Measurements from ENCODE around the gene LRRC23.
A peak's percentile ranks its signal among the peaks of the same experiment; 100 is the strongest.
"Not testable (repeated sequence)": the region's sequence is repeated elsewhere in the genome, so short reads cannot be mapped to it uniquely, and the experiment has no call there.

The LRRC23 gene

DNA sequence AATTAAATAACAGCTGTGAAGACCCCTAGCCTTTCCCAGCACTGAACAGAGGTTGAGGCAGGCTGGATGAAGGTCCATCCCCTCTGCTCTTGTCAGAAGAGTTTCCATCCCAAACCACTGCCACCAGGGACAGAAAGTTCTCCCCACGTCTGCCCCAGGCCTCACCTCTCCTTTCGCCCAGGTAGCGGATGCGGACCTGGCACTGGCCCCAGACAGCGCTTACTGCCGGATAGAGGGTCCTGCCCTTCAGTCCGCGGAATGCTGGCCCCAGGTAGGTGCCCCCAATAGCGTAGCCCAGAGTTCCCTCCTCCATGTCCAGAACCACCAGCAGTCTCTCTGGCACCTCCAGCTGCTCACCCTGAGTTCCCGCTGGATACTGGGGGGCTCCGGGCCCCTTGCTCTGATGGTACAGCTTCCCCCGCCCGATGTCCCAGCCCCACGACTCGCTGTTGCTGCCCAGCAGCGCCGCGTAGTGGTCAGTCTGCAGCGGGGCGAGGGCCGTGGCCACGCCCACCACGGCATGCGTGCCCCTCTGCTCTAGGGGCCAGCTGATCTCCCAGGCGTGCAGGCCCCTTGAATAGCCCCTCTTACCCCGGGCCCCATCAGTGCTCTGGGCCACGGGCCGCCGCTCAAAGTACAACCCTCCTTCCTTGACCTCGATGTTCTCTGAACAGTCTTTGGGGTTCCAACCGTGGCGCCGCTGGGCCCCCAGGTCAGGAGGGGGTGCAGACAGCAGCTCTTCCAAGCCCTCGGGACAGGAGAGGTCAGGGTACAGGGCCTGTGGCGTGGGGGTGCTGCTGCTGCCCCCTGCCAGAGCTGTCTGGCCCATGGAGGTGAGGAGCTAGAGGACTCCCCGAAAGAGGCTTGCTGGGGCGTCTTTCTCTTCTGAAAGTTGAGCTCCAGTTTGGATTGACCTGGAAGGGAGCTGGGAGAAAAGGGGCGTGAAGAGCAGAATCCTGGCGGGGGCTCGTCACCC lies 32.3 kb upstream of the LRRC23 start:
- DNase-seq (ENCODE audit: extremely low read depth in 1 of 2, low read depth in 1 of 2) = peak; percentile 74 to 76

DNA sequence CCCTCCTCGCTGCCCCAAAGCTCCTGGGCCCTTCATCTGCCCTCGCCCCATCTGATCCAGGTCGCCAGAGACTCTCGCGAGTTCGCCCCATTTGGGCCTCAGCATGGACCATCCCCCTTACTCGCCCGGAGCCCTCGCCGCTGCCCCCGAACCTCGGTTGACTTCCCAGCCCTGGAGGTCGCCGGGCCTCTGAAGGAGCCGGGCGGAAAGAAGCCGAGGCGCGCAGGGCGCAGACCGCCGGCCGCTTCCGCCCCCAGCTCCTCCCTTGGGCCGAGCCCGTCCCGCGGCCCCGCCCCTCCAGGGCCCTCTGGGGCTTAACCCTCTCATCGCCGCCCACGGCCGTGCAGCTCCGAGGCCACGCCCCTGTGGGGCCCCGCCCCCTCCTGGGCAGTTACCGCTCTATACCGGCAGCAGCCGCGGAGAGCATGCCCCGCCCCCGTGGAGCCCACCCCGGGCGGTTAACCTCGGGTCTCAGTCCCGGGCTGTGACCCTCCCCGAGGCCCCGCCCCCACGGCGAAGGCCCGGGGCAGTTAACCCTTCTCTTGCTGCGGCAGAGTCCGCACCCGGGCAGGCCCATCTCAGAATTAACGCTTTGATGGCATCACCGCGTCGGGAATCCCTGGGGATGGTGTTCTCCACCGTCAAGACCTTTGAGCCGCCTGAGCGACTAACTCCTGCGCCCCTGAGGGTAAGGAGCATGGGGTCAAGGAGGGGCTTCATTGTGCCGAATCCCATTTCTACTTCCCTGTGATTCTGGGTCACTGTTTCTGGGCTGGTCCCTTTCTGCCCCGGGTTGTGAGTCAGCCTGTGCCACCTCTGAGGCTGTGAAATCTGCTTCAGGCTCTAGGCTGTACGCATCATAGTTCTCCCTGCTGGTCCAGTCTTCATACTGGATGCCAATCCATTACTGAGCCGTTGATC lies 31.3 kb upstream of the LRRC23 start, which contains the start of gene SPSB2:
Gene SPSB2, minus strand, starts transcription at position 210 of the 921 bp plus-strand sequence. CDS start 402 bp downstream, outside the sequence.
- DNase-seq (ENCODE audit: extremely low read depth in 1 of 2, low read depth in 1 of 2) = peak; percentile 98 to 99

DNA sequence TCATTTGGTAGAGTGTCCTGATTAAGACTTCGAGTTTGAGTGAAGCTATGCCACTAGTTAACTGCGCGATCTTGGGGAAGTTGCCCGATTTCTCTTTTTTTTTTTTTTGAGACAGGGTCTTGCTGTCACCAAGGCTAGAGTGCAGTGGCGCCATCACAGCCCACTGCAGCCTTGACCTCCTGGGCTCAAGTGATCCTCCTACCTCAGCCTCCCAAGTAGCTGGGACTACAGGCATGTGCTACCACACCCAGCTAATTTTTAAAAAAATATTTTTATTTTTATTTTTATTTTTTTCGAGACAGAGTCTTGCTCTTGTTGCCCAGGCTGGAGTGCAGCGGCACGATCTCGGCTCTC lies 30.6 kb upstream of the LRRC23 start:
- not testable (repeated sequence) for DNase-seq (ENCODE audit: extremely low read depth in 1 of 2, low read depth in 1 of 2)

DNA sequence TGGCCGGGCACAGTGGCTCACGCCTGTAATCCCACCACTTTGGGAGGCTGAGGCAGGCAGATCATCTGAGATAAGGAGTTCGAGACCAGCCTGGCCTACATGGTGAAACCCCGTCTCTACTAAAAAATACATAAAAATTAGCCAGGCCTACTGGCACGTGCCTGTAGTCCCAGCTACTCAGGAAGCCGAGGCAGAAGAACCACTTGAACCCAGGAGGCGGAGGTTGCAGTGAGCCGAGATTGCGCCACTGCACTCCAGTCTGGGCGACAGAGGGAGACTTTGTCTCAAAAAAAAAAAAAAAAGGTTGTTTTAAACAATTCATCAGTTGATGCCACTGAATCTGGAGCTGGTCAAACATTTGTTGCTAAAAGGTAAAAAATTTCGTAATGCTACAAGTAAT lies 24.8 kb upstream of the LRRC23 start:
- DNase-seq (ENCODE audit: extremely low read depth in 1 of 2, low read depth in 1 of 2) = not testable (repeated sequence)

DNA sequence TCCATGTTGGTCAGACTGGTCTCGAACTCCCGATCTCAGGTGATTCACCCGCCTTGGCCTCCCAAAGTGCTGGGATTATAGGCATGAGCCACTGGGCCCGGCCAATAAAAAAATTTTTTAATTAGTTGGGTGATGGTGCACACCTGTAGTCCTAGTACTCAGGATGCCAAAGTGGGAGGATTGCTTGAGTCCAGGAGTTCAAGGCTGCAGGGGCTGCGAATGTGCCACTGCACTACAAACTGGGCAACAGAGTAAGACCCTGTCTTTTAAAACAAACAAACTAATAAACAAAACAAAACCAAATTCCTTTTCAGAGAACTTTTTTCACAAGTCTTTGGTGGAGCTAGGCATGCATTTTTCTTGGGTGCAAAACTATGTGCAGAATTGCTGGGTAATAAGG lies 21.4 kb upstream of the LRRC23 start:
- no peak for DNase-seq (ENCODE audit: extremely low read depth in 1 of 2, low read depth in 1 of 2)

DNA sequence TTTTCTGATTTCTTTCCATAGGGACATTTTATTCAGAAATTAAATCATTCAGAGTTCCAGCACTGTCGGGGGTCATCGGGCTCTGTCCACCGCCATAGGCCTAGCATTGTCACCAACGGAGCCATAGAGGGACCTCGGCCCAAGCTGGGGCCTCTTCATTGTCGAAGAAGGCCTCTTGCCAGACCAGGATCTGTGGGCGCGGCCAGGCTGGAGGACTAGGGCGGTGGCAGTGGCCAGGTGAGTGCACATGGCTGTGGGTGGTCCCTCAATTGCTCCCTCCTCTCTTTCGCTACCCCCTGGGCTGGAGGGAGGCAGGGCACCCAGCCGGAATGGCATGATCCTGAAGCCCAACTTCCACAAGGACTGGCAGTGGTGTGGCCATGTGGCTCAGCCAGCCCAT lies 20.9 kb upstream of the LRRC23 start:
- DNase-seq (ENCODE audit: extremely low read depth in 1 of 2, low read depth in 1 of 2) = no peak

DNA sequence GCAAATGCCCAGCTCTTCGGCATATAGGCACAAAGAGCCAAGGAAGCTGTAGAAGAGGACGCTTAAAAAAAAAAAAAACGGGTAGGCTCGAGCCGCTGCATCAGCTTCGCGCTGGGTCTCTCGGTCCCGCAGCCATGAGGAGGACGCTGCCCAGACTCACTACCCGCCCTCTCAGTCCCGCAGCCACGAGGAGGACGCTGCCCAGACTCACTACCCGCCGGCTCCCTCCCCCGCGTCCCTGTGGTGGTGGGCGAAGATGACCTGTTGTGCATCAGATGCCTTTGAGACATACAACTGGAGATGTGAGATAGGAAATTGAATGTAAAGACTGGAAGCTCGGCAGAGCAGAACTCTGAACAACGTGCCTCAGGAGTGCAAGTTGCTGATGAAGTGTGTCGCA lies 20.1 kb upstream of the LRRC23 start:
- DNase-seq (ENCODE audit: extremely low read depth in 1 of 2, low read depth in 1 of 2) = no peak

DNA sequence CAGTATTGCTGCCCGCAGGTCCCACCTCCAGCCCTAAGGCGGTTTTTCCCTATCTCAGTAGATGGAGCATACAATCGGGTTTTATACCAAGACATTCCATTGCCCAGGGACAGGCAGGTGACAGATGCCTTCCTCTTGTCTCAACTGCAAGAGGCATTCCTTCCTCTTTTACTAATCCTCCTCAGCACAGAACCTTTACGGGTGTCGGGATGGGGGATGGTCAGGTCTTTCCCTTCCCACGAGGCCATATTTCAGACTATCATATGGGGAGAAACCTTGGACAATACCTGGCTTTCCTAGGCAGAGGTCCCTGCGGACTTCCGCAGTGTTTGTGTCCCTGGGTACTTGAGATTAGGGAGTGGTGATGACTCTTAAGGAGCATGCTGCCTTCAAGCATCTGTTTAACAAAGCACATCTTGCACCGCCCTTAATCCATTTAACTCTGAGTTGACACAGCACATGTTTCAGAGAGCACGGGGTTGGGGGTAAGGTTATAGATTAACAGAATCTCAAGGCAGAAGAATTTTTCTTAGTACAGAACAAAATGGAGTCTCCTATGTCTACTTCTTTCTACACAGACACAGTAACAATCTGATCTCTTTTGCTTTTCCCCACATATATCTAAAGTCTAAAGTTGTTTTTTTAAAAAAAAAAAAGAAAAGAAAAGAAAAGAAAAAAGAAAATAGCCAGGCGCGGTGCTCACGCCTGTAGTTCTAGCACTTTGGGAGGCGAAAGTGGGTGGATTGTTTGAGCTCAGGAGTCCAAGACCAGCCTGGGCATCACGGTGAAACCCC lies 18.2 kb upstream of the LRRC23 start:
- DNase-seq (ENCODE audit: extremely low read depth in 1 of 2, low read depth in 1 of 2) = not testable (repeated sequence)

DNA sequence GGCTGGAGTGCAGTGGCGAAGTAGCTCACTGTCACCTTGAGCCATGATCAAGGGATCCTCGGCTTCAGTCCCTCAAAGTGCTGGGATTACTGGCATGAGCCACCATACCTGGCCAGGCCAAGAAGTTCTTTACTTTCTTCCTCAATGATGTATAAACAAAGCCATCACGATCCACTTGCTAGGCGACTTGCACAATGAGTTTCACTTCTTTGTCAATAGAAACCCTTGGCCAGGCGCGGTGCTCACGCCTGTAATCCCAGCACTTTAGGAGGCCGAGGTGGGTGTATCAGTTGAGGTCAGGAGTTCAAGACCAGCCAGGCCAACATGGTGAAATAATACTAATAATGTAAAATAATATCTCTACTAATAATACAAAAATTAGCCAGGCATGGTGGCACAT lies 17.2 kb upstream of the LRRC23 start:
- DNase-seq (ENCODE audit: extremely low read depth in 1 of 2, low read depth in 1 of 2) = no peak

DNA sequence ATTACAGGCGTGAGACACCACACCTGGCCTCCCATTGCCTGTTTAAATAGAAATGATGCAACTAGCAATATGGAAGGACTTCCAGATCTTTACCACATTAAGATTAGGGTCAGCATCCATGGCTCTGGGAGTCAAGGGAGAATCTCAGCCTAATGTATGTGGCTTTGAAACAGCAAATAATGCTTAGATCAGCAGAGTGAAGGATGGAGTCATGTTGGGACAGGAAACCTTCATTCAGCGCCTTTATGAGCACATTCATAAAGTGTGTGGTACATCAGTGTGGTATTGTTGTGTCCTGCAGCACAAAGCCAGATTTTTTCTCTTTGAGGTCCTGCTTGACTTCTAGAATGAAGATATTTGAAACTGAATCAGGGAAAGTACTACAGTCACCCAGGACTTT lies 16.3 kb upstream of the LRRC23 start:
- no peak for DNase-seq (ENCODE audit: extremely low read depth in 1 of 2, low read depth in 1 of 2)

DNA sequence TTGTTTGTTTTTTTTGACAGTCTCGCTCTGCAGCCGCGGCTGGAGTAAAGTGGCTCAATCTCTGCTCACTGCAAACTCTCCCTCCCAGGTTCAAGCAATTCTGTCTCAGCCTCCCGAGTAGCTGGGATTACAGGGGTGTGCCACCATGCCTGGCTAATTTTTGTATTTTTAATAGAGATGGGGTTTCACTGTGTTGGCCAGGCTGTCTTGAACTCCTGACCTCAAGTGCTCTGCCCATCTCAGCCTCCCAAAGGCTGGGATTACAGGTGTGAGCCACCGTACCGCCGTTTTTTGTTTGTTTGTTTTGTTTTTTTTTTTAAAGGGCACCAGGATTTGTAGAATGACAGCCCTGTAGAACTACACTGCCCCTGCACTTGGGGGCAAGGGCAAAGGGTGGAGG lies 15.8 kb upstream of the LRRC23 start:
- not testable (repeated sequence) for DNase-seq (ENCODE audit: extremely low read depth in 1 of 2, low read depth in 1 of 2)

DNA sequence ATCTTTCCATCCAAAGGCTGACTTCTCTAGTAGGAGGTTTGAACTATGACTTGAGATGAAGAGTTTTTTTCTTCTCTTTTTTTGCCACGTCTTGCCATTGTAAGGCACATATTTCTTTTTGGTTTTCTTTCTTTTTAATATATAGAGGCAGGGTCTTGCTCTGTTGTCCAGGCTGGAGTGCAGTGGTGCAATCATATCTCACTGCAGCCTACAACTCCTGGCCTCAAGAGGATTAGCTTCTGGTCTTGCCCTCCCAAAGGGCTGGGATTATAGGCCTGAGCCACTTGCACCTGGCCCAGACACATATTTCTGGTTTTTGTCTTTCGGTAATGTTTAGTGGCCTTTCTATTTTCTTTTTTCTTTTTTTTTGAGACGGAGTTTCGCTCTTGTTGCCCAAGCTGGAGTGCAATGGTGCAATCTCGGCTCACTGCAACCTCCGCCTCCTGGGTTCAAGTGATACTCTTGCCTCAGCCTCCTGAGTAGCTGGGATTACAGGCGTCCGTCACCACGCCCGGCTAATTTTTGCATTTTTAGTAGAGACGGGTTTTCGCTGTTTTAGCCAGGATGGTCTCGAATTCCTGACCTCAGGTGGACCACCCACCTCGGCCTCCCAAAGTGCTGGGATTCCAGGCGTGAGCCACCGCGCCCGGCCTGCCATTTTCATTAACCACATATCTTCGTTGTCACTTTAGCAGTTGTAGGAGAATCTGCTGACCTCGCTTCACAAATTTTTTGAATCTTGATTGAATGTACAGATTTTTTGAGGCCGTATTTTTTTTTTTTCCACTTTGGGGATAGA lies 14.6 kb upstream of the LRRC23 start:
- not testable (repeated sequence) for DNase-seq (ENCODE audit: extremely low read depth in 1 of 2, low read depth in 1 of 2)

DNA sequence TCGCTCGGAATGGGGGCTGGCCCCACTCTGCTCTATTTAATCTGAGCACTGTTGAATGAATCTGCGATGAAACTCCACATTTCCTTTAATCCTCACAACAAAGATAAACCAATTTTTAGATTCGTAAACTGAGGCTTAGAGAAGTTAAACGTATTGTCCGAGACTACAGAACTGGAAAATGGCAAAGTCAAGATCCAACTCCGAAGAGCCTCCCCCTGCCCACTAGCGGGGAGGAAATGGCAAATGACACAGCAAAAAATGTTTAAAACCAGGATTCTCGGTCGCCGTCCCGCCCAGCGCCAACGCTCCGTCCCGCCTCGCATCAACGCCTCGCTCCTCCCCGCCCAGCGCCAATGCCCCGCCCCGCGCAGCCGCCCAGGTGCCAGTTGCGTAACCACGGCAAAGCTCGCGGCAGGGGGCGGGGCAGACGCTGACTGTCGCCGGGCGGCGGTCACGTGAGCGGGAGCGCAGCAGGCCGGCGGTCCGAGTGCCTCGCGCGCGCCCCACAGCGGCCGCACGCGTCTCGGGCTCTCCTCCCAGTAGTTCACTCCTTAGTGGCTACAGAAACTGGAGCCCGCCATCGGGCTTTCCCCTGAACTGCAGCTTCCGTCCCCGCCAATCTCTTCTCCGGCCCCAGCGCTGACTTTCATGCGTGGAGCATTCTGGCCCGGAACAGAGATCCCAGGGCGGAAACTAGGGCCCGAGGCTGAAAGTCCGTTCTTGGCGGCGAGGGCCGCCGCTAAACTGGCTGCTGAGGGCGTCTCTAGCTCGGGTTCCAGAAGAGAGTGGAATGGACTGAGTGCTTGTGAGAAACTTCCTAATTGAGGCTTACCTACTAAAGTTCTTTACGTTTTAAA lies 13.6 kb upstream of the LRRC23 start:
- peak; percentile 96 to 98 for DNase-seq (ENCODE audit: extremely low read depth in 1 of 2, low read depth in 1 of 2)

DNA sequence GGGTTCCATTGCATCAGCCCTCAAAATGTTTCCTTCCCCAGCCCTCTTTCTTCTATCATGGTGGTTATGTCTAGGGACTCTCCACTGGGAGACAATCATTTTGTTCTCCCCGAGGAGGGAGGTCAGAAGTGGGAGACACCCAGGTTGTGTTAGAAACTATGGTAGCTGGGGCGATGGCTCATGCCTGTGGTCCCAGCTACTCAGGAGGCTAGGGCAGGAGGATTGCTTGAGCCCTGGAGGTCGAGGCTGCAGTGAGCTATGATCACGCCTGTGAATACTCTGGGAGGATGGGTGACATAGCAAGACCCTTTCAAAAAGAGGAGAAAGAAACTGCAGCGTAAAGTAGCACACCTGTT lies 13.0 kb upstream of the LRRC23 start:
- no peak for DNase-seq (ENCODE audit: extremely low read depth in 1 of 2, low read depth in 1 of 2)

DNA sequence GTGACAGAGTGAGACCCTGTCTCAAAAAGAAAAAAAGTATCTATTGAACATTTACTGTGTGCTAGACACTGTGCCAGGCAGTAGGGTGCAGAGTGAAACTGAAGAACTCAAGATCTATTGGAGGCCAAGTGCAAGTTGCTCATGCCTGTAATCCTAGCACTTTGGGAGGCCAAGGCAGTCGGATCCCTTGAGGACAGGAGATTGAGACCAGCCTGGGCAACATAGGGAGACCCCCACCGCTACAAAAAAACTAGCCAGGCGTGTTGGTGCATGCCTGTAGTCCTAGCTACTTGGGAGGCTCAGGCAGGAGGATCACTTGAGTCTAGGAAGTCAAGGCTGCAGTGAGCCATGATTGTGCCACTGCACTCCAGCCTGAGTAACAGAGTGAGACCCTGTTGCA lies 11.9 kb upstream of the LRRC23 start:
- DNase-seq (ENCODE audit: extremely low read depth in 1 of 2, low read depth in 1 of 2) = not testable (repeated sequence)

DNA sequence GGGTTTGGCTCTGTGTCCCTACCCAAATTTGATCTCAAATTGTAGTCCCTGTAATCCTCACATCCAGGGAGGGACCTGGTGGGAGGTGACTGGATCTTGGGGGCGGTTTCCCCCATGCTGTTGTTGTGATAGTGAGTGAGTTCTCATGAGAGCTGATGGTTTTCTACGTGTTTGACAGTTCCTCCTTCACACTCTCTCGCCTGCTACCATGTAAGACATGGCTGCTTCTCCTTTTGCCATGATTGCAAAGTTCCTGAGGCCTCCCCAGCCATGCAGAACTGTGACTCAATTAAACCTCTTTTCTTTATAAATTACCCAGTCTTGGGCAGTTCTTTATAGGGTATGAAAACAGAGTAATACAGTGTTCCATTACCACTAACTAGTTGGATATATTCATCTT lies 10.3 kb upstream of the LRRC23 start:
- DNase-seq (ENCODE audit: extremely low read depth in 1 of 2, low read depth in 1 of 2) = no peak

DNA sequence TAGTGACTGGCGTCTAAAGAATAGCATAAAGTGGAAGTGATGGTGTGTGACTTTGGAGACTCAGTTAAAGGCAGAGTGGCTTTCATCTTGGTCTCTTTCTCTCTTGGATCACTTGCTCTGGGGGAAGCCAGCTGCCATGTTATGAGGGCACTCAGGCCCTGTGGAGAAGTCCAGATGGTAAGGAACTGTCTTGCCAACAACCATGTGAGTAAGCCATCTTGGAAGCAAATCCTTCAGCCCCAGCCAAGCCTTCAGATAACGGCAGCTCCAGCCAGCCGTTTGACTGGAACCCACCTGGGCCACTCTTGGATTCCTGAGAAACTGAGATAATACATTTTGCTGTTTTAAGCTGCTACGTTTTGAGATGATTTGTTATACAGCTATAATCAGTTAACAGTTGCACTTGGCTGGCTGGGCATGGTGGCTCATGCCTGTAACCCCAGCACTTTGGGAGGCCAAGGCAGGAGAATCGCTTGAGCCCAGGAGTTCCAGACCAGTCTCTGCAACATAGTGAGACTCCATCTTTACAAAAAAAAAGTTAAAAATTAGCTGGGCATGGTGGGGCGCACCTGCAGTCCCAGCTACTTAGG lies 7.7 kb upstream of the LRRC23 start:
- no peak for DNase-seq (ENCODE audit: extremely low read depth in 1 of 2, low read depth in 1 of 2)

DNA sequence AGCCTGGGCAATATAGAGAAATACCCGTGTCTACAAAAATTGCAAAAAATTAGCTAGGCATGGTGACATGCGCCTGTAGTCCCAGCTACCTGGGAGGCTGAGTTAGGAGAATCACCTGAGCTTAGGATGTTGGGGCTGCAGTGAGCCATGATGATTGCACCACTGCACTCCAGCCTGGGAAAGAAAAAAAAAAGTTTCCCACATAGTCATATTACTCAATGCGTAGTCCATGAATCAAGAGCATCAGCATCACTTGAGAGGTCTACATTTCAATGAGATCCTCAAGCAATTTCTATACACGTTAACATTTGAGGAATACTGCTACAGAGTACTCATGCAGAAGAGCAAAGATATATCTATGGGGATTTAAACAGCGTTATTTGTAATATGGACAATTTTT lies 5.2 kb upstream of the LRRC23 start:
- DNase-seq (ENCODE audit: extremely low read depth in 1 of 2, low read depth in 1 of 2) = no peak
